Liver (tissue), 3 donors: ENCODE data around the gene DMD.

Experiments
- CTCF ChIP-seq: fragments of 150-350 bp; IDR thresholded peaks from 2 replicates; pipeline ENCODE4 v1.5.1; 2017; ENCODE audit warnings: improper control_type of control experiment, low read depth, low read length; ENCODE audit not compliant: missing input control
- FOXA1 ChIP-seq: IDR thresholded peaks from 2 replicates; pipeline ENCODE4 v1.6.1; 2016; ENCODE audit warnings: antibody characterized with exemption
- HNF4G ChIP-seq: IDR thresholded peaks from 2 replicates; pipeline ENCODE4 v1.6.1; 2016; ENCODE audit warnings: antibody characterized with exemption
- JUND ChIP-seq, 2 donors: IDR thresholded peaks; 2 replicates each; pipeline ENCODE4 v1.6.1; 2016; ENCODE audit warnings: antibody characterized with exemption in 2 of 2
- SP1 ChIP-seq: IDR thresholded peaks from 2 replicates; pipeline ENCODE4 v1.6.1; 2018; ENCODE audit warnings: antibody characterized with exemption, mild to moderate bottlenecking
- YY1 ChIP-seq: IDR thresholded peaks from 2 replicates; pipeline ENCODE4 v1.6.1; 2016; ENCODE audit warnings: antibody characterized with exemption, mild to moderate bottlenecking
- donor health status: healthy.
- donor health status: healthy.

GRCh38 chrX:31318866-31319265, 1892.5 kb downstream of the DMD start:
- TF ChIP-seq HNF4G (no peak), CTCF (no peak), FOXA1 (no peak), JUND (IDR thresholded peaks at IDR 0.05) (no peak), SP1 (no peak), YY1 (no peak)
